OCI-LY3 (cell line): Measurements from ENCODE around the gene KIFC1.

Source experiments
- EZH2phosphoT487 ChIP-seq: fragments of 200-600 bp; shearing (Covaris generic); IDR thresholded peaks from 2 replicates; pipeline ENCODE4 v1.6.1; 2018; ENCODE audit warnings: antibody characterized with exemption, mixed run types, low read depth
- TF ChIP-seq, protein P1 (sequence below): fragments of 200-600, 300-600 bp; sonication (generic); IDR thresholded peaks from 2 replicates; pipeline ENCODE4 v1.5.1; 2014; ENCODE audit warnings: antibody characterized with exemption, low read length, low read depth

DNA sequence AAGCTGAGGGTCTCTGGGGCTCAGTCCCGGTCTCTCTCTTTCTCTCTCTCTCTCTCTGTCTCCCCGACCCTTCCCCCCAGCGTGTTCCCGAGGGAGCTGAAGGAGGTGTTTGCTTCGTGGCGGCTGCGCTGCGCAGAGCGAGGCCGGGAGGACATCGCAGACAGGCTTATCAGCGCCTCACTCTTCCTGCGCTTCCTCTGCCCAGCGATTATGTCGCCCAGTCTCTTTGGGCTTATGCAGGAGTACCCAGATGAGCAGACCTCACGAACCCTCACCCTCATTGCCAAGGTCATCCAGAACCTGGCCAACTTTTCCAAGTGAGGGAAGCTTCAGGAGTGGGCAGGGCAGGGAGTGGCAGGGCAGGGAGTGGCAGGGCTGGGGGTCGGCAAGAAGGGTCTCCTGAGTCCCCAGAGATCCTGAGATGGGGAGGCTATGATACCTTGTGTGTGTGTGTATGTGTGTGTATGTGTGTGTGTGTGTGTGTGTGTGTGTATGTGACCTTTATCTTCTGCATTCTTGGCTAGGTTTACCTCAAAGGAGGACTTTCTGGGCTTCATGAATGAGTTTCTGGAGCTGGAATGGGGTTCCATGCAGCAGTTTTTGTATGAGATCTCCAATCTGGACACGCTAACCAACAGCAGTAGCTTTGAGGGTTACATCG, 49.2 kb downstream of the KIFC1 start:
- TF ChIP-seq EZH2phosphoT487: no peak
- TF ChIP-seq, protein P1, sequence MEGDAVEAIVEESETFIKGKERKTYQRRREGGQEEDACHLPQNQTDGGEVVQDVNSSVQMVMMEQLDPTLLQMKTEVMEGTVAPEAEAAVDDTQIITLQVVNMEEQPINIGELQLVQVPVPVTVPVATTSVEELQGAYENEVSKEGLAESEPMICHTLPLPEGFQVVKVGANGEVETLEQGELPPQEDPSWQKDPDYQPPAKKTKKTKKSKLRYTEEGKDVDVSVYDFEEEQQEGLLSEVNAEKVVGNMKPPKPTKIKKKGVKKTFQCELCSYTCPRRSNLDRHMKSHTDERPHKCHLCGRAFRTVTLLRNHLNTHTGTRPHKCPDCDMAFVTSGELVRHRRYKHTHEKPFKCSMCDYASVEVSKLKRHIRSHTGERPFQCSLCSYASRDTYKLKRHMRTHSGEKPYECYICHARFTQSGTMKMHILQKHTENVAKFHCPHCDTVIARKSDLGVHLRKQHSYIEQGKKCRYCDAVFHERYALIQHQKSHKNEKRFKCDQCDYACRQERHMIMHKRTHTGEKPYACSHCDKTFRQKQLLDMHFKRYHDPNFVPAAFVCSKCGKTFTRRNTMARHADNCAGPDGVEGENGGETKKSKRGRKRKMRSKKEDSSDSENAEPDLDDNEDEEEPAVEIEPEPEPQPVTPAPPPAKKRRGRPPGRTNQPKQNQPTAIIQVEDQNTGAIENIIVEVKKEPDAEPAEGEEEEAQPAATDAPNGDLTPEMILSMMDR: no peak
